ENCODE results near the gene TMC1.

GRCh38 chr9:72557549-72557948 is 36.1 kb downstream of the TMC1 start:
- TF ChIP-seq POLR2A (IDR thresholded peaks at IDR 0.05): no peak
- no peak for TF ChIP-seq CTCF (IDR thresholded peaks at IDR 0.05)
- no peak for TF ChIP-seq EP300 (IDR thresholded peaks at IDR 0.05)

All from tibial nerve (tissue), 4 donors.